WTC11 (cell line): ENCODE measurements around the gene OR13H1. TPM values are rescaled to one million over a fixed set of nuclear protein-coding genes. Genes with fewer than 3 reads are reported as not detected.

Experiments
- ATAC-seq: fragments of 200-7000 bp; cut with Tn5 transposase; 2 replicates; pipeline ENCODE4 v1.10.0; 2021; ENCODE audit warnings: mild to moderate bottlenecking, moderate library complexity
- CTCF ChIA-PET: fragments of 300-600 bp; sonication (Branson Sonifier 250); formaldehyde crosslinking; loops from one replicate; lab custom pipeline; 2021; ENCODE audit warnings: antibody characterized with exemption; lab: Charles Lee
- POLR2A ChIA-PET: fragments of 350-600 bp; sonication (Branson Sonifier 250); formaldehyde crosslinking; loops from one replicate; lab custom pipeline; 2021; ENCODE audit warnings: antibody characterized with exemption; lab: Charles Lee
- DNase-seq: peaks from one replicate; pipeline ENCODE4 v3.0.0; 2021; ENCODE audit warnings: low spot score
- H3K27ac Mint-ChIP-seq: 2 replicates; pipeline ENCODE4 v1.8.0; 2021; ENCODE audit warnings: mixed read lengths
- H3K27me3 Mint-ChIP-seq: 2 replicates; pipeline ENCODE4 v1.8.0; 2021; ENCODE audit warnings: low read depth, mild to moderate bottlenecking, moderate library complexity, mixed read lengths
- H3K36me3 Mint-ChIP-seq: 2 replicates; pipeline ENCODE4 v1.8.0; 2021; ENCODE audit warnings: mixed read lengths
- H3K4me1 Mint-ChIP-seq: 2 replicates; pipeline ENCODE4 v1.8.0; 2022; ENCODE audit warnings: mixed read lengths
- H3K4me3 Mint-ChIP-seq: 2 replicates; pipeline ENCODE4 v1.8.0; 2021; ENCODE audit warnings: mild to moderate bottlenecking, moderate library complexity, mixed read lengths
- H3K9me3 Mint-ChIP-seq: 2 replicates; pipeline ENCODE4 v1.8.0; 2021; ENCODE audit warnings: mixed read lengths
- CREB1 ChIP-seq: sonication (generic); formaldehyde crosslinking; IDR thresholded peaks from 2 replicates; pipeline ENCODE4 v1.8.0; 2023; ENCODE audit warnings: mild to moderate bottlenecking, missing genetic modification reagents
- FOXK1 ChIP-seq: sonication (generic); formaldehyde crosslinking; IDR thresholded peaks from 2 replicates; pipeline ENCODE4 v1.8.0; 2022; ENCODE audit warnings: mild to moderate bottlenecking, moderate library complexity, missing genetic modification reagents
- FOXP1 ChIP-seq: sonication (generic); formaldehyde crosslinking; IDR thresholded peaks from 2 replicates; pipeline ENCODE4 v1.8.0; 2022; ENCODE audit warnings: missing genetic modification reagents, mild to moderate bottlenecking, moderate library complexity, borderline replicate concordance
- NR3C1 ChIP-seq: sonication (generic); formaldehyde crosslinking; conservative IDR thresholded peaks from 2 replicates; pipeline ENCODE4 v1.8.1; 2023; ENCODE audit warnings: low read depth, mild to moderate bottlenecking, missing genetic modification reagents
- OVOL2 ChIP-seq: fragments of 250-450 bp; sonication (Bioruptor Pico); IDR thresholded peaks from 2 replicates; pipeline ENCODE4 v1.9.0; 2021; ENCODE audit warnings: mild to moderate bottlenecking, borderline replicate concordance
- TEAD1 ChIP-seq: sonication (generic); formaldehyde crosslinking; IDR thresholded peaks from 2 replicates; pipeline ENCODE4 v1.8.0; 2022; ENCODE audit warnings: mild to moderate bottlenecking, missing genetic modification reagents
- ZNF121 ChIP-seq: sonication (generic); formaldehyde crosslinking; IDR thresholded peaks from 2 replicates; pipeline ENCODE4 v1.8.0; 2023; ENCODE audit warnings: missing genetic modification reagents
- ZNF263 ChIP-seq: sonication (generic); formaldehyde crosslinking; IDR thresholded peaks from 2 replicates; pipeline ENCODE4 v1.8.1; 2022; ENCODE audit warnings: low read depth, mild to moderate bottlenecking, moderate library complexity, missing genetic modification reagents
- ZNF317 ChIP-seq: sonication (generic); formaldehyde crosslinking; IDR thresholded peaks from 2 replicates; pipeline ENCODE4 v1.8.1; 2023; ENCODE audit warnings: low read depth, mild to moderate bottlenecking, moderate library complexity, missing genetic modification reagents, borderline replicate concordance
- total RNA-seq: library from RNA; stranded (reverse); gene quantifications from 3 replicates; pipeline ENCODE4 v1.2.3, GENCODE V29; 2021
- TF ChIP-seq, protein P1 (sequence below): sonication (generic); formaldehyde crosslinking; IDR thresholded peaks from 2 replicates; pipeline ENCODE4 v1.8.1; 2023; ENCODE audit warnings: mild to moderate bottlenecking, missing genetic modification reagents, borderline replicate concordance
- TF ChIP-seq, protein P2 (sequence below): sonication (generic); formaldehyde crosslinking; IDR thresholded peaks from 2 replicates; pipeline ENCODE4 v1.8.0; 2023; ENCODE audit warnings: missing genetic modification reagents
- TF ChIP-seq, protein P3 (sequence below): fragments of 250-450 bp; sonication (Bioruptor Pico); conservative IDR thresholded peaks from 2 replicates; pipeline ENCODE4 v1.9.0; 2021; ENCODE audit warnings: mild to moderate bottlenecking
- TF ChIP-seq, protein P4 (sequence below): fragments of 250-450 bp; sonication (Bioruptor Pico); IDR thresholded peaks from 2 replicates; pipeline ENCODE4 v1.9.0; 2021; ENCODE audit warnings: mild to moderate bottlenecking
- TF ChIP-seq, protein P5 (sequence below): fragments of 250-450 bp; sonication (Bioruptor Pico); IDR thresholded peaks from 2 replicates; pipeline ENCODE4 v1.8.0; 2021; ENCODE audit warnings: mild to moderate bottlenecking
- TF ChIP-seq, protein P6 (sequence below): fragments of 250-450 bp; sonication (Bioruptor Pico); IDR thresholded peaks from 2 replicates; pipeline ENCODE4 v1.9.0; 2021; ENCODE audit warnings: moderate library complexity, mild to moderate bottlenecking, inconsistent platforms, borderline replicate concordance
- TF ChIP-seq, protein P7 (sequence below): sonication (generic); formaldehyde crosslinking; IDR thresholded peaks from 2 replicates; pipeline ENCODE4 v1.8.1; 2023; ENCODE audit warnings: mild to moderate bottlenecking, missing genetic modification reagents, moderate library complexity

OR13H1 gene
- total RNA-seq, 1 experiment from 2014 or later = not detected

DNA sequence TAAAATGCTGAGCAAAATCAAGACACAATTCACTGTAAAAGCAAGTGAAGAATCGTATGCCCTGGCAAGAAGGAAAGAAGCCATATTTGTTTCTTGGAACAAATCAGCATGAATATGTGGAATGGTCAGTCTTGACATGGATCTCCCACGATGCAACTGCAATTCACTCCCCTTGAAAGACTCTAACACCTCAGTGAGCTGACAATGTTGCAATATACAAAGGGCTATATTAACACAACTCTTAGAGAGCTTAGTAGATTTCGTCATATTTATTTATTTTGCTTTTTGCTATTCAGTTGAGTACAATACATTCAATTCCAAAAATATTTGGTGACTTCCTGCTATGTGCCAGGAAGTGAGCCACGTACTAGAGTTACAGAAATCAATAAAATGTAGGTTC is 14.7 kb downstream of the OR13H1 start (continued):
- TF ChIP-seq, protein P1, sequence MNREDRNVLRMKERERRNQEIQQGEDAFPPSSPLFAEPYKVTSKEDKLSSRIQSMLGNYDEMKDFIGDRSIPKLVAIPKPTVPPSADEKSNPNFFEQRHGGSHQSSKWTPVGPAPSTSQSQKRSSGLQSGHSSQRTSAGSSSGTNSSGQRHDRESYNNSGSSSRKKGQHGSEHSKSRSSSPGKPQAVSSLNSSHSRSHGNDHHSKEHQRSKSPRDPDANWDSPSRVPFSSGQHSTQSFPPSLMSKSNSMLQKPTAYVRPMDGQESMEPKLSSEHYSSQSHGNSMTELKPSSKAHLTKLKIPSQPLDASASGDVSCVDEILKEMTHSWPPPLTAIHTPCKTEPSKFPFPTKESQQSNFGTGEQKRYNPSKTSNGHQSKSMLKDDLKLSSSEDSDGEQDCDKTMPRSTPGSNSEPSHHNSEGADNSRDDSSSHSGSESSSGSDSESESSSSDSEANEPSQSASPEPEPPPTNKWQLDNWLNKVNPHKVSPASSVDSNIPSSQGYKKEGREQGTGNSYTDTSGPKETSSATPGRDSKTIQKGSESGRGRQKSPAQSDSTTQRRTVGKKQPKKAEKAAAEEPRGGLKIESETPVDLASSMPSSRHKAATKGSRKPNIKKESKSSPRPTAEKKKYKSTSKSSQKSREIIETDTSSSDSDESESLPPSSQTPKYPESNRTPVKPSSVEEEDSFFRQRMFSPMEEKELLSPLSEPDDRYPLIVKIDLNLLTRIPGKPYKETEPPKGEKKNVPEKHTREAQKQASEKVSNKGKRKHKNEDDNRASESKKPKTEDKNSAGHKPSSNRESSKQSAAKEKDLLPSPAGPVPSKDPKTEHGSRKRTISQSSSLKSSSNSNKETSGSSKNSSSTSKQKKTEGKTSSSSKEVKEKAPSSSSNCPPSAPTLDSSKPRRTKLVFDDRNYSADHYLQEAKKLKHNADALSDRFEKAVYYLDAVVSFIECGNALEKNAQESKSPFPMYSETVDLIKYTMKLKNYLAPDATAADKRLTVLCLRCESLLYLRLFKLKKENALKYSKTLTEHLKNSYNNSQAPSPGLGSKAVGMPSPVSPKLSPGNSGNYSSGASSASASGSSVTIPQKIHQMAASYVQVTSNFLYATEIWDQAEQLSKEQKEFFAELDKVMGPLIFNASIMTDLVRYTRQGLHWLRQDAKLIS (CRISPR knock-in tag) = no peak
- TF ChIP-seq CREB1 (CRISPR knock-in tag) = no peak

DNA sequence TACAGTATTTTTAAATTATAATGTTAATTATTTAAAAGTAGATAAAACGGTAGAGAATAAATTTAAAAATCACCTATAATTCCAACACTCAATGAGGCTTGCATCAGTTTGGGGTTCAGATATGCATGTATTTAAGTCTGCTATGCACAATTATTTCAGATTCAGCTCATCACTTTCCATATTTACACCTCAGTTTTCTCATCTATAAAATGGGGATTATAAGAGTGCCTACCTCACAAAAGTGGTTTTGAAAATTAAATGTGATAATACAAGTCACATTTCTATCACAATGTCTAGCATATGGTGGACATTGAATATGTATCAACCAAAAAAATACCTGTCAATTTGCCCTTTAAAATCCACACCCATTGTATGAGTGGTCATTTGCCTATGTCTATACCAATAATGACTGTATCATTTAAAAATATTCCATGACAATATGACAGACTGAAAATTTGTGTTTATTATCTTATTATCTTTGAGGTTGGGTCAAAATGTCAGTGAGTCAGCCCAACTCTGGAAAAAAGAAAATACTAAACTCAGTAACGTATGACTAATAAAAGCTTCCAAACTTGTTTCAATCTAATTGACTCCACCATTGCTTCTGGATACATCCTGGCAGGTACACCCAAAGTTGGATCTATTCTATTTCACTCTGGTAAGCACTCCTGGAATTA is 20.8 kb downstream of the OR13H1 start:
- DNase-seq (no peak), ATAC-seq (no peak)
- Mint-ChIP-seq H3K27ac (no peak overlapping the region), H3K27me3 (no peaks in the 10 kb centered on the region), H3K4me3 (no peak overlapping the region), H3K9me3 (no peaks in the 10 kb centered on the region)
- CTCF ChIA-PET = no interaction called here
- TF ChIP-seq OVOL2 (CRISPR knock-in tag) (no peak), ZNF263 (CRISPR knock-in tag) (no peak), TEAD1 (no peak), ZNF121 (no peak), FOXP1 (CRISPR knock-in tag) (no peak)
- TF ChIP-seq, protein P2, sequence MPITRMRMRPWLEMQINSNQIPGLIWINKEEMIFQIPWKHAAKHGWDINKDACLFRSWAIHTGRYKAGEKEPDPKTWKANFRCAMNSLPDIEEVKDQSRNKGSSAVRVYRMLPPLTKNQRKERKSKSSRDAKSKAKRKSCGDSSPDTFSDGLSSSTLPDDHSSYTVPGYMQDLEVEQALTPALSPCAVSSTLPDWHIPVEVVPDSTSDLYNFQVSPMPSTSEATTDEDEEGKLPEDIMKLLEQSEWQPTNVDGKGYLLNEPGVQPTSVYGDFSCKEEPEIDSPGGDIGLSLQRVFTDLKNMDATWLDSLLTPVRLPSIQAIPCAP = no peak
- TF ChIP-seq, protein P3, sequence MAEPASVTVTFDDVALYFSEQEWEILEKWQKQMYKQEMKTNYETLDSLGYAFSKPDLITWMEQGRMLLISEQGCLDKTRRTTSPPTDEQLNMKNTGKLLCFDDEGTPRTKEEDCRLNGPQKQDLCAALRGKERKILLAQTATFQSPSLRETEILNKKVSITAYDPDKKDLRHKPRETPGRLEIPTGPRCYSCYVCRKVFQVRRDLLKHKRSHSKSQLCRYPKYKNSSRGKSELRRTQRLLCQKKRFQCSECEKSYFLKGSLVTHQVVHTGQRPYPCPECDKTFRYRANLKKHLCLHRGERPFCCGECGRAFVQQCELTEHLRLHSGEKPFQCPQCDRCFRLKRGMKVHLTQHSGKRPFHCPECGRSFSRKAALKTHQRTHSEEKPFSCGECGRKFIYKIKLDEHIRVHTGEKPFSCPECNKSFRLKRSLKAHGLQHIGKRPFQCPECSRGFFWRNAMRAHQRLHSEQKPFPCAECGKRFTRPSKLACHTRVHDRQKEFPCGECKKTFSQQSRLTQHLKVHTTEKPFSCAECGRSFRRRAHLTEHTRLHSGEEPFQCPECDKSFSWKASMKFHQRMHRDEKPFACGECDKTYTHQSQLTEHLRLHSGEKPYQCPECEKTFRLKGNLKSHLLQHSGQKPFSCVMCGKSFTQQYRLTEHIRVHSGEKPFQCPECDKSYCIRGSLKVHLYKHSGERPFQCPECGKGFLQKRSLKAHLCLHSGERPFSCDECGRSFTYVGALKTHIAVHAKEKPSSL (CRISPR knock-in tag) = no peak
- TF ChIP-seq, protein P4, sequence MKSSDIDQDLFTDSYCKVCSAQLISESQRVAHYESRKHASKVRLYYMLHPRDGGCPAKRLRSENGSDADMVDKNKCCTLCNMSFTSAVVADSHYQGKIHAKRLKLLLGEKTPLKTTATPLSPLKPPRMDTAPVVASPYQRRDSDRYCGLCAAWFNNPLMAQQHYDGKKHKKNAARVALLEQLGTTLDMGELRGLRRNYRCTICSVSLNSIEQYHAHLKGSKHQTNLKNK = no peak
- TF ChIP-seq, protein P1 (CRISPR knock-in tag) = no peak
- TF ChIP-seq, all 79 proteins: peak for 0
- H3K36me3 Mint-ChIP-seq = no peaks in the 10 kb centered on the region
- POLR2A ChIA-PET = no interaction called here
- peaks cover 6% of the 10 kb centered on the region for H3K4me1 Mint-ChIP-seq

DNA sequence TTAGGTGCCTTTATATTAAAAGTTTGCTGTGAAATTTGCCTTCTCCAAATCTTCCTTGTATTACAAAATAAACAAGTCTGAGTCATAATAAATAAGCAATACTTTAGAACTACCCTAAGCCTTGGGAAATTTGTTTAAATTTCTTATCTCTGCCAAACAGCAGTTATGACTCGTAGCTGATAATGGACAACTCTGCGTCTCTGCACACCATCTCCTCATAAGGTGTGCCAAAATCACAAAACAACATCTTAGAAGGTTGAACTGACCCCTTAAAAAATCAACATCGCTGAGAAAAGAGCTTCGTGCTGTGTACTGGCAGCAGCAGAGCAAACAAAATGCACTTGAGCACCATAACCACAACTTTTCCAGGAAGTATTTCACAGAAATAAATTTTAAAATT is 22.0 kb downstream of the OR13H1 start:
- ChIA-PET CTCF (no interaction called here), POLR2A (no interaction called here)
- DNase-seq = no peak
- Mint-ChIP-seq H3K27ac (no peak overlapping the region), H3K27me3 (no peaks in the 10 kb centered on the region), H3K4me3 (no peak overlapping the region), H3K9me3 (no peaks in the 10 kb centered on the region), H3K4me1 (peaks cover 6% of the 10 kb centered on the region), H3K36me3 (no peaks in the 10 kb centered on the region)
- no peak for ATAC-seq
- TF ChIP-seq, protein P5, sequence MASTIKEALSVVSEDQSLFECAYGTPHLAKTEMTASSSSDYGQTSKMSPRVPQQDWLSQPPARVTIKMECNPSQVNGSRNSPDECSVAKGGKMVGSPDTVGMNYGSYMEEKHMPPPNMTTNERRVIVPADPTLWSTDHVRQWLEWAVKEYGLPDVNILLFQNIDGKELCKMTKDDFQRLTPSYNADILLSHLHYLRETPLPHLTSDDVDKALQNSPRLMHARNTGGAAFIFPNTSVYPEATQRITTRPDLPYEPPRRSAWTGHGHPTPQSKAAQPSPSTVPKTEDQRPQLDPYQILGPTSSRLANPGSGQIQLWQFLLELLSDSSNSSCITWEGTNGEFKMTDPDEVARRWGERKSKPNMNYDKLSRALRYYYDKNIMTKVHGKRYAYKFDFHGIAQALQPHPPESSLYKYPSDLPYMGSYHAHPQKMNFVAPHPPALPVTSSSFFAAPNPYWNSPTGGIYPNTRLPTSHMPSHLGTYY (CRISPR knock-in tag) = no peak
- TF ChIP-seq NR3C1 (no peak), ZNF317 (CRISPR knock-in tag) (no peak), FOXK1 (no peak)
- TF ChIP-seq, protein P6, sequence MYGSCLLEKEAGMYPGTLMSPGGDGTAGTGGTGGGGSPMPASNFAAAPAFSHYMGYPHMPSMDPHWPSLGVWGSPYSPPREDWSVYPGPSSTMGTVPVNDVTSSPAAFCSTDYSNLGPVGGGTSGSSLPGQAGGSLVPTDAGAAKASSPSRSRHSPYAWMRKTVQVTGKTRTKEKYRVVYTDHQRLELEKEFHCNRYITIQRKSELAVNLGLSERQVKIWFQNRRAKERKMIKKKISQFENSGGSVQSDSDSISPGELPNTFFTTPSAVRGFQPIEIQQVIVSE (CRISPR knock-in tag) = no peak
- TF ChIP-seq, protein P7, sequence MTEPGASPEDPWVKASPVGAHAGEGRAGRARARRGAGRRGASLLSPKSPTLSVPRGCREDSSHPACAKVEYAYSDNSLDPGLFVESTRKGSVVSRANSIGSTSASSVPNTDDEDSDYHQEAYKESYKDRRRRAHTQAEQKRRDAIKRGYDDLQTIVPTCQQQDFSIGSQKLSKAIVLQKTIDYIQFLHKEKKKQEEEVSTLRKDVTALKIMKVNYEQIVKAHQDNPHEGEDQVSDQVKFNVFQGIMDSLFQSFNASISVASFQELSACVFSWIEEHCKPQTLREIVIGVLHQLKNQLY (CRISPR knock-in tag) = no peak
- TF ChIP-seq, protein P2 = no peak
